K562 (cell line): ENCODE results near the gene RNF215. TPM values are rescaled to one million over a fixed set of nuclear protein-coding genes. Genes with fewer than 3 reads are reported as not detected.
A peak's percentile ranks its signal among the peaks of the same experiment; 100 is the strongest.

Source experiments
- ARID1B ChIP-seq: fragments of 450-650 bp; IDR thresholded peaks from 2 replicates; pipeline ENCODE4 v1.6.1; 2016; ENCODE audit warnings: antibody characterized with exemption, mild to moderate bottlenecking, inconsistent platforms
- BHLHE40 ChIP-seq: IDR thresholded peaks from 2 replicates; pipeline ENCODE4 v1.6.1; 2011; ENCODE audit warnings: low read length, improper control_type of control experiment
- CBFA2T3 ChIP-seq: fragments of 450-650 bp; IDR thresholded peaks from 2 replicates; pipeline ENCODE4 v1.6.1; 2017
- CREB3 ChIP-seq: fragments of 450-650 bp; conservative IDR thresholded peaks from 2 replicates; pipeline ENCODE4 v1.6.1; 2016; ENCODE audit warnings: missing genetic modification characterization, low read depth, mild to moderate bottlenecking, missing compliant biosample characterization, moderate library complexity
- E2F4 ChIP-seq: sonication (generic); formaldehyde crosslinking; IDR thresholded peaks from 2 replicates; pipeline ENCODE4 v1.8.0; 2022; ENCODE audit warnings: mild to moderate bottlenecking, low read depth, missing genetic modification reagents
- FOXA3 ChIP-seq, 2 experiments: fragments of 450-650 bp in 1 of 2; sonication (generic) in 1 of 2; formaldehyde crosslinking; IDR thresholded peaks in 1 of 2; conservative IDR thresholded peaks in 1 of 2; 2 replicates each; pipeline versions ENCODE4 v1.4.0 to v1.8.0; 2020 to 2022; ENCODE audit warnings: mild to moderate bottlenecking in 2 of 2, missing genetic modification reagents in 1 of 2
- GTF2F1 ChIP-seq: IDR thresholded peaks from 2 replicates; pipeline ENCODE4 v1.6.1; 2011; ENCODE audit warnings: low read depth, low read length, improper control_type of control experiment
- ILF3 ChIP-seq: fragments of 450-650 bp; IDR thresholded peaks from 2 replicates; pipeline ENCODE4 v1.6.1; 2018; ENCODE audit warnings: antibody characterized with exemption, mild to moderate bottlenecking, moderate library complexity, borderline replicate concordance
- KHSRP ChIP-seq: fragments of 450-650 bp; IDR thresholded peaks from 2 replicates; pipeline ENCODE4 v1.6.1; 2017
- KLF13 ChIP-seq: fragments of 450-650 bp; IDR thresholded peaks from 2 replicates; pipeline ENCODE4 v1.6.1; 2016; ENCODE audit warnings: missing genetic modification characterization, low read depth, mild to moderate bottlenecking, missing compliant biosample characterization, moderate library complexity, borderline replicate concordance
- MYNN ChIP-seq, 2 experiments: sonication (generic); formaldehyde crosslinking in 1 of 2; IDR thresholded peaks; 2 replicates each; pipeline versions ENCODE4 v1.5.0 to v1.6.1; 2016 to 2020; ENCODE audit warnings: antibody characterized with exemption in 1 of 2, missing genetic modification reagents in 1 of 2
- PRMT5 ChIP-seq: sonication (generic); formaldehyde crosslinking; IDR thresholded peaks from 2 replicates; pipeline ENCODE4 v1.5.0; 2020; ENCODE audit warnings: missing genetic modification reagents
- SOX6 ChIP-seq: fragments of 450-650 bp; IDR thresholded peaks from 2 replicates; pipeline ENCODE4 v1.6.1; 2014; ENCODE audit warnings: mild to moderate bottlenecking
- TEAD4 ChIP-seq, 2 experiments: sonication (generic) in 1 of 2; formaldehyde crosslinking in 1 of 2; IDR thresholded peaks; 2 replicates each; pipeline versions ENCODE4 v1.6.1 to v1.8.0; 2012 to 2022; ENCODE audit warnings: borderline replicate concordance in 1 of 2, inconsistent platforms in 1 of 2, low read length in 1 of 2, mild to moderate bottlenecking in 1 of 2, missing genetic modification reagents in 1 of 2
- USF2 ChIP-seq: sonication (generic); formaldehyde crosslinking; IDR thresholded peaks from 2 replicates; pipeline ENCODE4 v1.5.0; 2020; ENCODE audit warnings: missing genetic modification reagents
- VEZF1 ChIP-seq: fragments of 200-800 bp; sonication (Bioruptor generic); IDR thresholded peaks from 2 replicates; pipeline ENCODE4 v1.6.1; 2017; ENCODE audit warnings: missing genetic modification characterization, missing compliant biosample characterization
- WHSC1 ChIP-seq: IDR thresholded peaks from one replicate; pipeline ENCODE4 v1.6.1; 2012; ENCODE audit warnings: low read length, control low read depth, inconsistent platforms
- YY1 ChIP-seq, 3 experiments: IDR thresholded peaks; 2 replicates each; pipeline ENCODE4 v1.6.1; 2011; ENCODE audit warnings: low read length in 2 of 3, mild to moderate bottlenecking in 2 of 3, moderate library complexity in 2 of 3, borderline replicate concordance in 1 of 3, control low read depth in 1 of 3, low read depth in 1 of 3; ENCODE audit not compliant: insufficient read depth in 3 of 3, insufficient replicate concordance in 2 of 3, control insufficient read depth in 1 of 3, insufficient read length in 1 of 3; ENCODE audit errors: extremely low read depth in 1 of 3
- ZNF232 ChIP-seq: sonication (generic); formaldehyde crosslinking; IDR thresholded peaks from 2 replicates; pipeline ENCODE4 v1.8.0; 2022; ENCODE audit warnings: mild to moderate bottlenecking, missing genetic modification reagents
- ZNF408 ChIP-seq: fragments of 250-450 bp; sonication (Bioruptor Pico); IDR thresholded peaks from 2 replicates; pipeline ENCODE4 v1.4.0; 2020; ENCODE audit warnings: low read depth, mild to moderate bottlenecking, moderate library complexity
- polyA plus RNA-seq, 8 experiments: library from polyadenylated mRNA; depleted of rRNA in 4 of 8; stranded (reverse) in 5 of 8; unstranded in 3 of 8; fragments of >200 nt; fragmentation: Nextera tagmentation in 2 of 8; fragmentation: Illumina TruSeq in 1 of 8; extraction: Ambion mirVana in 2 of 8; extraction: Trizol in 1 of 8; gene quantifications; 2 replicates each; pipeline versions ENCODE4 v1.2.1 to v1.2.3, GENCODE V29; 2011 to 2014; ENCODE audit warnings: inconsistent platforms in 1 of 8, missing spikeins in 1 of 8
- total RNA-seq, 7 experiments: library from RNA; depleted of rRNA in 6 of 7; stranded (reverse); fragments of >200 nt in 6 of 7; fragmentation: Illumina TruSeq in 2 of 7; extraction: Trizol in 2 of 7; gene quantifications; 2 replicates each; pipeline versions ENCODE4 v1.2.1 to v1.2.3, GENCODE V29; 2011 to 2021; ENCODE audit warnings: low replicate concordance in 1 of 7
- TF ChIP-seq, protein P1 (sequence below), 2 experiments: fragments of 450-650 bp; conservative IDR thresholded peaks; 2 replicates each; pipeline ENCODE4 v1.6.1; 2017; ENCODE audit warnings: mild to moderate bottlenecking in 2 of 2, moderate library complexity in 2 of 2

Gene RNF215
- total and polyA plus RNA-seq, 9 of the 15 experiments (the other 6 are each of a cell fraction or from before 2014, with no cell fraction given): 0.08 to 9.8 (median 2.7) TPM

DNA sequence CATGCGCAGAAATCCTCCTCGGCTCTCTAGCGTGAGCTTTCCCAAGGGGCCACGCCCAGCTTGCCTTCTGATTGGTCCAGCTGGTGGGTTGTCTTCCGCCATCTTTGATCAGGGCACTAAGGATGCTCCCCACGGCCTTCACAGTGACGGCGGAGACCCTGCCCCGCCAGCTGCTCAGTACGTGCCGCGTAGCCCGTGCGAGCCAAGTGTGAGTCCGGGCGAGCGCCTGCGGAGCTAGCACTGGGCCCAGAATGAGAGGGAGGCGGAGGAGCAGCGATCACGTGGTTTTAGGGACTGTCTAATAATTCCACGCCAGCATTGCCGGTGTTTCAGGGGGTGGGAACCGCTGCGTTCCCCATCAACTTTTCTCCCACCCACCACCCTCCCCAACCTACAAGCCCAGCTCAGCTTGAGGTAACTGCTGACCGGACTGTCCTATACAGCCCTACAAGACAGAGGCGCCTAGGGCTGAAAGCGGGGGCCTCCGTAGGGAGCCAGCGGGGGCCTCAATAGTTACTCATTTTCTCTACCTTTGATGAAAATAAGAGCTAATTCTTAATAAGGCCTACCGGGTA is 36.8 kb upstream of the RNF215 start (continued):
- TF ChIP-seq TEAD4 (IDR thresholded peaks at IDR 0.05; ENCODE audit: low read length) (0 out of 2 replicates have a peak, but pooled peaks have one; percentile 28), TEAD4 (CRISPR knock-in tag; IDR thresholded peaks at IDR 0.05; ENCODE audit: borderline replicate concordance) (no peak), FOXA3 (CRISPR knock-in tag; conservative IDR thresholded peaks at IDR 0.05 in 1 of 2, IDR thresholded peaks at IDR 0.05 in 1 of 2) (no peak), KHSRP (no peak), KLF13 (tag) (no peak), CREB3 (tag) (no peak), ZNF232 (CRISPR knock-in tag) (no peak), CBFA2T3 (0 out of 2 replicates have a peak, but pooled peaks have one; percentile 8), GTF2F1 (no peak), WHSC1 (no peak), PRMT5 (CRISPR knock-in tag) (no peak), ZNF408 (CRISPR knock-in tag) (no peak), BHLHE40 (peak; percentile 95), YY1 (IDR thresholded peaks at IDR 0.05; ENCODE audit: borderline replicate concordance in 1 of 3, control insufficient read depth in 1 of 3, extremely low read depth in 1 of 3, insufficient read depth in 3 of 3, insufficient read length in 1 of 3, insufficient replicate concordance in 2 of 3, low read depth in 1 of 3, low read length in 2 of 3) (peak; percentile 96 to 99 (median 99)), USF2 (CRISPR knock-in tag) (peak; percentile 92), E2F4 (CRISPR knock-in tag) (no peak), MYNN (IDR thresholded peaks at IDR 0.05) (peak; percentile 60; the same call in 1 of the 2 replicates), MYNN (CRISPR knock-in tag; IDR thresholded peaks at IDR 0.05) (no peak), ILF3 (no peak), ARID1B (no peak), SOX6 (0 out of 2 replicates have a peak, but pooled peaks have one; percentile 33), VEZF1 (CRISPR knock-in tag) (peak; percentile 79)
- TF ChIP-seq, protein P1, sequence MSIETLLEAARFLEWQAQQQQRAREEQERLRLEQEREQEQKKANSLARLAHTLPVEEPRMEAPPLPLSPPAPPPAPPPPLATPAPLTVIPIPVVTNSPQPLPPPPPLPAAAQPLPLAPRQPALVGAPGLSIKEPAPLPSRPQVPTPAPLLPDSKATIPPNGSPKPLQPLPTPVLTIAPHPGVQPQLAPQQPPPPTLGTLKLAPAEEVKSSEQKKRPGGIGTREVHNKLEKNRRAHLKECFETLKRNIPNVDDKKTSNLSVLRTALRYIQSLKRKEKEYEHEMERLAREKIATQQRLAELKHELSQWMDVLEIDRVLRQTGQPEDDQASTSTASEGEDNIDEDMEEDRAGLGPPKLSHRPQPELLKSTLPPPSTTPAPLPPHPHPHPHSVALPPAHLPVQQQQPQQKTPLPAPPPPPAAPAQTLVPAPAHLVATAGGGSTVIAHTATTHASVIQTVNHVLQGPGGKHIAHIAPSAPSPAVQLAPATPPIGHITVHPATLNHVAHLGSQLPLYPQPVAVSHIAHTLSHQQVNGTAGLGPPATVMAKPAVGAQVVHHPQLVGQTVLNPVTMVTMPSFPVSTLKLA (conservative IDR thresholded peaks at IDR 0.05): peak; percentile 83 to 88
